ENCODE results near the gene DFFB.

The DFFB gene

GRCh38 chr1:3884966-3885365 lies 27.7 kb downstream of the DFFB start:
- no peak for TF ChIP-seq CTCF (conservative IDR thresholded peaks at IDR 0.05)
- no peak overlapping the region for H3K27ac ChIP-seq

- TF ChIP-seq CTCF (conservative IDR thresholded peaks at IDR 0.05) = no peak
- H3K27ac ChIP-seq = no peak overlapping the region
These were observed 28.3 kb downstream of the DFFB start for GRCh38 chr1:3885611-3886010.

- no peak overlapping the region for H3K27ac ChIP-seq
- TF ChIP-seq CTCF (conservative IDR thresholded peaks at IDR 0.05) = no peak
These were observed 28.9 kb downstream of the DFFB start for GRCh38 chr1:3886106-3886670.

- no peak overlapping the region for H3K27ac ChIP-seq
- TF ChIP-seq CTCF (conservative IDR thresholded peaks at IDR 0.05) = no peak
These were observed 29.4 kb downstream of the DFFB start for GRCh38 chr1:3886691-3887090.

- no peak overlapping the region for H3K27ac ChIP-seq
- no peak for TF ChIP-seq CTCF (conservative IDR thresholded peaks at IDR 0.05)
These were observed 31.0 kb downstream of the DFFB start for GRCh38 chr1:3888301-3888700.

GRCh38 chr1:3889936-3890335 lies 32.7 kb downstream of the DFFB start:
- no peak for TF ChIP-seq CTCF (conservative IDR thresholded peaks at IDR 0.05)
- H3K27ac ChIP-seq = no peak overlapping the region

DNA sequence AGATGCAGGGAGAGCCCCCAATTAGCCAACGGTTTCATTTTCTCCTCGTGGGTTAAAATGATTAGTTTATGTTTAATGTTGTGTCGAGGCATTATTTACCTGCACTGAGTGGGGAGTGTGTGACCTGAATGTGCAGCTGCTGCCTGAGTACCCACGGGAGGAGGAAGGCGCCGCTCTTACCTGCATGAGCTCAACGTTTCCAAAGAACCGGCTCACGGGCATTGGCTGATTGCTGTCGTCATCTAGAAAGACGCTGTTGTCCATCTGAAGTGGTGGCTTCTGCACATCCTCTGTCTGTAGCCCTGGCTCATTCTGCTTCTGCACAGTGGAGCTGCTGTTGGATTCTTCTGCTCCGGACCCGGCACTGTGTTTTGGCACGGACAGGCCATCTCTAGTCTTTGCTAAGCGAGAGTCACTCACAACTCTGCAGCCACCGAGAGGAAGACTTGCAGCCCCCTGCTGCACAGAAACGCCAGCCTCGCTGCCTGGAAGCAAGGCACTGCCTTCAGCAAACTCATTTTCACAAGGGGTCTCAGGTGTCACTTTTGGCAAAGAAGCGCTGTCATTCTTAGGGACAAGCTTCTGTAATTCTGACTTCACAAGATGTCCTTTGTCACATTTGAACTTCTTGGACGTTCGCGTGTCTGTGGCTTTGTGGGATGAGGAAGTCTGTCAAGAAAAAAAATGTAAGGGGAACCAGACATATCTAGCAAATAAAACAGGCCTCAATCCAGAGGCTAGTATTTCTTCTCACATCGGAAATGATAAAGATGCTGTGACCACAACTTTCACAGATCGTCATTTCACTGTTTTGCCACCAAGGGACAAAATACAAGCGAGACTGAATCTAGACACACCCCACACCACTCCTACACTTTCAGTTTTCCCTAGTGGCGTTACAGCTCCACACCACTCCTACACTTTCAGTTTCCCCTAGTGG lies 33.4 kb downstream of the DFFB start:
- H3K27ac ChIP-seq = no peak overlapping the region
- TF ChIP-seq CTCF (conservative IDR thresholded peaks at IDR 0.05) = no peak

Data from VCaP (cell line).